ENCODE data around the gene SMAD9.

Gene SMAD9

GRCh38 chr13:36862002-36862685 lies 57.9 kb downstream of the SMAD9 start:
- Histone ChIP-seq H3K27ac (ENCODE audit: low read depth, low read length) (no peak overlapping the region), H3K4me3 (ENCODE audit: low read length) (no peak overlapping the region), H3K4me1 (ENCODE audit: control insufficient read depth, low read length) (no peaks in the 10 kb centered on the region), H3K9me3 (ENCODE audit: control insufficient read depth, insufficient read depth, low read length) (no peaks in the 10 kb centered on the region), H3F3A (ENCODE audit: control insufficient read depth, insufficient read depth) (no peaks in the 10 kb centered on the region), H3K27me3 (ENCODE audit: control insufficient read depth, low read length) (peaks cover 27% of the 10 kb centered on the region), H3K9me2 (replicated peaks; ENCODE audit: control insufficient read depth, low read length) (no peaks in the 10 kb centered on the region), H4K20me1 (ENCODE audit: control insufficient read depth, insufficient read depth, low read depth, low read length) (no peaks in the 10 kb centered on the region), H3K36me3 (ENCODE audit: control insufficient read depth, low read length) (no peaks in the 10 kb centered on the region), H3K4me2 (ENCODE audit: low read length) (no peak overlapping the region), H3K79me2 (ENCODE audit: control insufficient read depth, low read length) (no peaks in the 10 kb centered on the region)
- TF ChIP-seq EZH2phosphoT487 (IDR thresholded peaks at IDR 0.05; ENCODE audit: borderline replicate concordance, low read length) (no peak), CTCF (IDR thresholded peaks at IDR 0.05; ENCODE audit: low read depth, low read length, poor library complexity, severe bottlenecking) (no peak)

GRCh38 chr13:36859259-36859658 lies 60.8 kb downstream of the SMAD9 start:
- H3K4me3 ChIP-seq (ENCODE audit: low read length): no peak overlapping the region
- H3K4me1 ChIP-seq (ENCODE audit: control insufficient read depth, low read length): no peaks in the 10 kb centered on the region
- H3K27me3 ChIP-seq (ENCODE audit: control insufficient read depth, low read length): peaks cover 10% of the 10 kb centered on the region
- no peaks in the 10 kb centered on the region for H3K79me2 ChIP-seq (ENCODE audit: control insufficient read depth, low read length)
- H3K9me3 ChIP-seq (ENCODE audit: control insufficient read depth, insufficient read depth, low read length): no peaks in the 10 kb centered on the region
- no peaks in the 10 kb centered on the region for H4K20me1 ChIP-seq (ENCODE audit: control insufficient read depth, insufficient read depth, low read depth, low read length)
- TF ChIP-seq EZH2phosphoT487 (IDR thresholded peaks at IDR 0.05; ENCODE audit: borderline replicate concordance, low read length): no peak
- no peak for TF ChIP-seq CTCF (IDR thresholded peaks at IDR 0.05; ENCODE audit: low read depth, low read length, poor library complexity, severe bottlenecking)
- no peaks in the 10 kb centered on the region for H3K9me2 ChIP-seq (replicated peaks; ENCODE audit: control insufficient read depth, low read length)
- no peaks in the 10 kb centered on the region for H3F3A ChIP-seq (ENCODE audit: control insufficient read depth, insufficient read depth)
- H3K4me2 ChIP-seq (ENCODE audit: low read length): no peak overlapping the region
- no peaks in the 10 kb centered on the region for H3K36me3 ChIP-seq (ENCODE audit: control insufficient read depth, low read length)
- no peak overlapping the region for H3K27ac ChIP-seq (ENCODE audit: low read depth, low read length)

DNA sequence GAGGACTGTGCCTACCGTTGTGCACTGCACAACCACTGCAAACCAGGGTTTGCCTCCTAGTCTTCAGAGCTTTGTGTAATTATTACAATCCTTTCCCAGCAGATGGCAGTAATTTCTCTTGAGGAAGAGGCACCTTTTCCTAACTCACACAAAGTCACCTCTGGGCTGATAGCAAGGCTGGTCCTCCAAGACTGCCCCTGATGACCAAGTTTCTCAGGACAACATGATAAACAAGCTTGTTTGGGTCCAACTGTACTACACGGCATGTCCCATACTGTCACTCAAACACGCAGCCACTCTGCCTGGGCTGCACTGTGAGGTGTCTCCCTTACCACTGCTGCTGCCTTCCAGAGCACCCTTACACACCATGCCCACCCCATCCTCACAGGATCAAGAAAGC lies 61.7 kb downstream of the SMAD9 start:
- Histone ChIP-seq H3K4me2 (ENCODE audit: low read length) (no peak overlapping the region), H3K4me1 (ENCODE audit: control insufficient read depth, low read length) (no peaks in the 10 kb centered on the region), H3K36me3 (ENCODE audit: control insufficient read depth, low read length) (no peaks in the 10 kb centered on the region), H3K9me2 (replicated peaks; ENCODE audit: control insufficient read depth, low read length) (no peaks in the 10 kb centered on the region), H3F3A (ENCODE audit: control insufficient read depth, insufficient read depth) (no peaks in the 10 kb centered on the region), H3K27me3 (ENCODE audit: control insufficient read depth, low read length) (no peaks in the 10 kb centered on the region; the same call in 1 of the 2 replicates), H3K79me2 (ENCODE audit: control insufficient read depth, low read length) (no peaks in the 10 kb centered on the region), H3K27ac (ENCODE audit: low read depth, low read length) (no peak overlapping the region), H3K4me3 (ENCODE audit: low read length) (no peak overlapping the region), H3K9me3 (ENCODE audit: control insufficient read depth, insufficient read depth, low read length) (no peaks in the 10 kb centered on the region), H4K20me1 (ENCODE audit: control insufficient read depth, insufficient read depth, low read depth, low read length) (no peaks in the 10 kb centered on the region)
- TF ChIP-seq CTCF (IDR thresholded peaks at IDR 0.05; ENCODE audit: low read depth, low read length, poor library complexity, severe bottlenecking) (peak; percentile 57), EZH2phosphoT487 (IDR thresholded peaks at IDR 0.05; ENCODE audit: borderline replicate concordance, low read length) (no peak)

Data from DOHH2 (cell line).